ENCODE measurements around the gene KAT2A. TPM values are rescaled to one million over a fixed set of nuclear protein-coding genes. Genes with fewer than 3 reads are reported as not detected.
A peak's percentile ranks its signal among the peaks of the same experiment; 100 is the strongest.

KAT2A gene
- total RNA-seq, 1 experiment from 2014 or later: 41.2 TPM

GRCh38 chr17:42087736-42088705, 33.1 kb downstream of the KAT2A start:
- Histone ChIP-seq H3K79me2 (ENCODE audit: insufficient read depth, low read length) (no peaks in the 10 kb centered on the region), H3K4me2 (ENCODE audit: low read length) (peak overlapping the region; percentile 71), H3K4me3 (replicated peaks in 1 of 2; ENCODE audit: low read depth in 1 of 2, low read length in 2 of 2) (peak overlapping the region; percentile 18 to 35), H3K27me3 (ENCODE audit: insufficient read depth, low read length) (no peaks in the 10 kb centered on the region), H4K20me1 (ENCODE audit: insufficient read depth) (no peaks in the 10 kb centered on the region), H3K9me3 (ENCODE audit: control insufficient read depth in 1 of 2, insufficient read depth in 1 of 2, low read depth in 1 of 2, low read length in 2 of 2) (no peaks in the 10 kb centered on the region), H3K9me2 (ENCODE audit: insufficient read depth) (no peaks in the 10 kb centered on the region), H3K9ac (ENCODE audit: low read length) (peak overlapping the region; percentile 12; the same call in 1 of the 2 replicates), H3K36me3 (ENCODE audit: control insufficient read depth in 1 of 2, insufficient read depth in 2 of 2, low read length in 2 of 2) (no peaks in the 10 kb centered on the region), H3K4me1 (ENCODE audit: control insufficient read depth in 1 of 2, insufficient read depth in 2 of 2, low read length in 2 of 2) (peaks cover 9 to 21% of the 10 kb centered on the region in 2 experiments; a peak in 3 of 4 replicates), H2AFZ (ENCODE audit: low read depth, low read length, poor library complexity, severe bottlenecking) (peak overlapping the region; percentile 84), H3K27ac (ENCODE audit: low read depth, low read length) (no peak overlapping the region)
- BruUV-seq (replicated peaks): no TSS peak
- ChIA-PET CTCF (interaction anchor here (0.8 to 1.0 kb wide), 2 partner anchors 12 to 16 kb away, joined by 3 read pairs; no protein-coding TSS in a partner anchor), POLR2A (no interaction called here), RAD21 (ENCODE audit: low non-redundant PET in 1 of 2, low total read pairs in 2 of 2, uncharacterized antibody in 2 of 2, unreplicated experiment in 2 of 2) (no interaction called here)
- intact Hi-C loops (cut with micrococcal nuclease): no loop called here
- DNase-seq (ENCODE audit: low read depth, low spot score): peak; percentile 31
- ATAC-seq: peak; percentile 99
- TF ChIP-seq SIN3A (IDR thresholded peaks at IDR 0.05; ENCODE audit: low read depth) (no peak), POLR2A (IDR thresholded peaks at IDR 0.05; ENCODE audit: borderline replicate concordance, extremely low read depth, insufficient read depth, insufficient read length) (no peak), POLR2AphosphoS5 (IDR thresholded peaks at IDR 0.05; ENCODE audit: low read depth, low read length) (no peak), REST (IDR thresholded peaks at IDR 0.05; ENCODE audit: low read depth) (no peak), ZNF274 (IDR thresholded peaks at IDR 0.05; ENCODE audit: low read depth, low read length) (no peak), MAX (IDR thresholded peaks at IDR 0.05) (no peak), YY1 (IDR thresholded peaks at IDR 0.05; ENCODE audit: extremely low read depth, insufficient replicate concordance, low read depth, low read length) (no peak), RAD21 (IDR thresholded peaks at IDR 0.05; ENCODE audit: low read depth) (no peak), EZH2 (IDR thresholded peaks at IDR 0.05) (no peak), CEBPB (IDR thresholded peaks at IDR 0.05; ENCODE audit: low read depth) (no peak), CTCF (IDR thresholded peaks at IDR 0.05 in 2 of 3, conservative IDR thresholded peaks at IDR 0.05 in 1 of 3; ENCODE audit: borderline replicate concordance in 1 of 3, insufficient read depth in 1 of 3, low read depth in 2 of 3, low read length in 2 of 3) (no peak), CBX3 (IDR thresholded peaks at IDR 0.05; ENCODE audit: low read depth) (no peak), EGR1 (IDR thresholded peaks at IDR 0.05; ENCODE audit: low read depth) (no peak), EZH2phosphoT487 (IDR thresholded peaks at IDR 0.05; ENCODE audit: borderline replicate concordance) (no peak), SRF (IDR thresholded peaks at IDR 0.05; ENCODE audit: low read depth) (no peak)
